Measurements from ENCODE around the gene POM121L12.

Gene POM121L12

DNA sequence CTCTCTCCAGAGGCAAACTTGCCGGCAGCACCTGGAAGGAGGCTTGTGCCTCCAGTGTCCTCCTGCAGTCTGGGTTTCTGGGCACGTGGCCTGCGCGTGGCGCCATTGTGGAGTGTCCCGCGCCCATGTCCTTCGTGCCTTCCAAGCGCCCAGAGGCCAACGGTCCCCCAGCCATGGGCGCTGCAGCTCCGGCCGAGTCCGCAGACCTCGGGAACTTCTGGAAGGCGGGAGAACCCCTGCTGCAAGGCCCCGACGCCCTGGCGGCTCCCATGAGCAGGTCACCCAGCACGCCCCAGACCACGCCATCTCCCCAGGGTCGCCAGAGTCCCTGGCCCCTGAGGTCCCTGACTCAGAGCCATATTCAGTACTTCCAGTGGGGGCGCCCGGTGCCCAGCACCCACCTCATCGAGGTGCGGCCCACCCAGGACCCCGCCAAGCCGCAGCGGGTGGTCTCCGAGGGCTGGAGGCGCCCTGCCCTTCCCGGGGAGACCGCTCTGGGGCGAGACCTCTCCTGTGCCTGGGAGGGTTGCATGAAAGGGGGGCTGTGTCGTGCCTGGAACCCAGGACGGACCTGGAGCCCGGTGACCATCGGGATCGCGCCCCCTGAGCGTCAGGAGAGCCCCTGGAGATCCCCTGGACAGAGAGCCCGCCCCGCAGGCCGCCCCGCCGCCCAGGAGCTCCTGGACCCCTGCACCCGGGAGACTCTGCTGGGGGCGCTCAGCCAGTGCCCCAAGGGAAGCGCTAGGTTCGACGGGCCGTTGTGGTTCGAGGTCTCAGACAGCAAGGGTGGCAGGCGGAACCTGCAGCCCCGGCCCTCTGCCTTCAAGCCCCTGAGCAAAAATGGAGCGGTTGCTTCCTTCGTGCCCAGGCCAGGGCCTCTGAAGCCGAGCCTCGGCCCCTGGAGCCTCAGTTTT, at the start of gene POM121L12:
Gene POM121L12 (plus strand): TSS at position 135 of the 914 bp plus-strand sequence. CDS start 39 bp downstream, at position 174.
- no peak within 1 kb of the TSS for H3K4me3 ChIP-seq (ENCODE audit: low read depth, low read length)
- TF ChIP-seq, protein P1, sequence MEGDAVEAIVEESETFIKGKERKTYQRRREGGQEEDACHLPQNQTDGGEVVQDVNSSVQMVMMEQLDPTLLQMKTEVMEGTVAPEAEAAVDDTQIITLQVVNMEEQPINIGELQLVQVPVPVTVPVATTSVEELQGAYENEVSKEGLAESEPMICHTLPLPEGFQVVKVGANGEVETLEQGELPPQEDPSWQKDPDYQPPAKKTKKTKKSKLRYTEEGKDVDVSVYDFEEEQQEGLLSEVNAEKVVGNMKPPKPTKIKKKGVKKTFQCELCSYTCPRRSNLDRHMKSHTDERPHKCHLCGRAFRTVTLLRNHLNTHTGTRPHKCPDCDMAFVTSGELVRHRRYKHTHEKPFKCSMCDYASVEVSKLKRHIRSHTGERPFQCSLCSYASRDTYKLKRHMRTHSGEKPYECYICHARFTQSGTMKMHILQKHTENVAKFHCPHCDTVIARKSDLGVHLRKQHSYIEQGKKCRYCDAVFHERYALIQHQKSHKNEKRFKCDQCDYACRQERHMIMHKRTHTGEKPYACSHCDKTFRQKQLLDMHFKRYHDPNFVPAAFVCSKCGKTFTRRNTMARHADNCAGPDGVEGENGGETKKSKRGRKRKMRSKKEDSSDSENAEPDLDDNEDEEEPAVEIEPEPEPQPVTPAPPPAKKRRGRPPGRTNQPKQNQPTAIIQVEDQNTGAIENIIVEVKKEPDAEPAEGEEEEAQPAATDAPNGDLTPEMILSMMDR (conservative IDR thresholded peaks at IDR 0.05; ENCODE audit: low read depth, low read length): no peak
- no peak for DNase-seq (ENCODE audit: low read depth)

- TF ChIP-seq, protein P1 (conservative IDR thresholded peaks at IDR 0.05; ENCODE audit: low read depth, low read length): no peak
- DNase-seq (ENCODE audit: low read depth): no peak
- H3K4me3 ChIP-seq (ENCODE audit: low read depth, low read length): no peak overlapping the region
These were observed 43.4 kb upstream of the POM121L12 start for GRCh38 chr7:52992001-52992400.

DNA sequence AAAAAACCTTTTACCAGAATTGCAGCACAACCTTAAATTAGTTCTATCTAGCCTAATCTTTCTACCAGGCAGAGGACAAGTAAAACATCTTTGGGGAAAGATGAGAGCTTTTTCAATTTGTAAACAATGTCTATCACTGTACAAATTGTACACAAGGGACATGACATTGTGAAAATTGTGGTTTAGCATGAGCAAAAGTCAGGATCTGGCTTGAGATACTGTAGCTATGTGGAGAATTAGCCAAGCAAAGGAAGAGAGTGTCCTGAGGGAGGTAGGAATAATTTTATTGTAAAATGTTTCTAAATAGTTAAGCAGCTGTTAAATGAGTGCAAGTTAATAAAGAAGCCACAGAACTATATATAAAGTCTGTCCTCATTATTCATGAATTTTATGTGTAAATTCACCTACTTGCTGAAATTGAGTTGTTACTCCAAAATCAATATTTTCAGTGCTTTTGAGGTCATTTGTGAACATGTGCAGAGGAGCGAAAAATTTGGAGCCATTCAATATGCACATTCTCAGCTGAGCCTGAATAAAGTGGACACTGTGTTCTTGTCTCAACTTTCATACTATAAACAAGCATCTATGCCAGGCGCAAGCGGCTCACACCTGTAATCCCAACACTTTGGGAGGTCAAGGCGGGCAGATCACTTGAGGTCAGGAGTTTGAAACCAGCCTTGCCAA, 42.8 kb upstream of the POM121L12 start:
- TF ChIP-seq, protein P1 (conservative IDR thresholded peaks at IDR 0.05; ENCODE audit: low read depth, low read length): no peak
- no peak for DNase-seq (ENCODE audit: low read depth)
- H3K4me3 ChIP-seq (ENCODE audit: low read depth, low read length): no peak overlapping the region

DNA sequence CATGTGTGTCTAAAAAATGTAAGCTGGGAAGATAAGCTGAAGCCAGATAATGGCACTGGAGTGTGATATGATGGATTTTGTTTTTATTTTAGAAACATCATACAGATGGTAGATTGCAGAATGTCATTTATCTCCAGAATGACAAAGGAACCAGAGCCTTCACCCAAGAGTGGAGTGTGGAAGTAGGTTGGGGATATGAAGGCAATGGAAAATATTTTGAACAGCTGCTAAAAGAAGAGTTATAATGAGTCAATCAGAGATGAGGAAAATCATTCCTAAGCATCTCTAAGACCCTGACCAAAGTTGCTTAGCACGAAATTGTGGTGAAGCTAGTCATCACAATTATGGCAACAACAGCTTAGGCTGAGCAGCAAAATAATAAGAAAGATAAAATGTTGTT, 39.8 kb upstream of the POM121L12 start:
- DNase-seq (ENCODE audit: low read depth): no peak
- H3K4me3 ChIP-seq (ENCODE audit: low read depth, low read length): no peak overlapping the region
- TF ChIP-seq, protein P1 (conservative IDR thresholded peaks at IDR 0.05; ENCODE audit: low read depth, low read length): no peak

DNA sequence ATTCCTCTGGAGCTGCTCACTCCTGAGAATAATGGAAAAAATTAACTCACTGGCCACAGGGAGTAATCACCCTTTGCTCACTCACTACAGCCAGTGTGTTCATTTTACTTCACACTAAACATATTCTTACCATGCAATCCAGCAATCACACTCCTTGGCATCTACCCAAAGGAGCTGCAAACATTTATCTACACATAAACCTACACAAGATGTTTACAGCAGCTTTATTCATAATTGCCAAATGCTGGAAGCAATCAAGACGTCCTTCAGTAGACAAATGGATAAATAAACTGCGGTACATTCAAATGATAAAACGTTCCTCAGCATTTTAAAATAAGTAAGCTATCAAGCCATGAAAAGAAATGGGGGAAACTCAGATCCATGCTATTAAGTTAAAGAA, 34.2 kb upstream of the POM121L12 start:
- H3K4me3 ChIP-seq (ENCODE audit: low read depth, low read length): no peak overlapping the region
- TF ChIP-seq, protein P1 (conservative IDR thresholded peaks at IDR 0.05; ENCODE audit: low read depth, low read length): no peak
- DNase-seq (ENCODE audit: low read depth): no peak

- TF ChIP-seq, protein P1 (conservative IDR thresholded peaks at IDR 0.05; ENCODE audit: low read depth, low read length): no peak
- no peak overlapping the region for H3K4me3 ChIP-seq (ENCODE audit: low read depth, low read length)
- DNase-seq (ENCODE audit: low read depth): no peak
These were observed 33.0 kb upstream of the POM121L12 start for GRCh38 chr7:53002389-53002788.

Measured in choroid plexus epithelial cell (primary cell).